ENCODE data around the gene PPP1R12B. TPM values are rescaled to one million over a fixed set of nuclear protein-coding genes. Genes with fewer than 3 reads are reported as not detected.

PPP1R12B gene
- total RNA-seq, 4 donors from 2014 or later, result 38.8 to 127 (median 85.9) TPM

DNA sequence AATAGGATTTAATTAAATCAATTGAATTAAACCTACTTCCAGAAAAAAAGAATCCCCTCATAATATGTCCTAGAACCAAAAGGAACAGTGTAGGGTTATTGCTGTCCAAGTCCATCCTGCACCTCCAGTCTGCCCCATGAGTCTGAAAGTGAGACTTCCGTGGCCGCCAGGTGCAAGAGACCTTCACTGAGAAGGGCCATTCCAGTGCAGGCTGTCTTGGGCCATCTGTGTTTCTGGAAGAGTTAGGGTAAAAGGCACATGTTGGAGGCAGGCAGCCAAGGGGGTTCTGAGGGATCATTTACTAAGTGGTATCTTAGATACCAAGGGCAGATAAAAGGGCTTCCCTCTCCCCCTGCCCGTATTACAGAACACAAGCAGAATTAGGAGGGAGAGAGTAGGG, 37.8 kb upstream of the PPP1R12B start:
- TF ChIP-seq, protein P1, sequence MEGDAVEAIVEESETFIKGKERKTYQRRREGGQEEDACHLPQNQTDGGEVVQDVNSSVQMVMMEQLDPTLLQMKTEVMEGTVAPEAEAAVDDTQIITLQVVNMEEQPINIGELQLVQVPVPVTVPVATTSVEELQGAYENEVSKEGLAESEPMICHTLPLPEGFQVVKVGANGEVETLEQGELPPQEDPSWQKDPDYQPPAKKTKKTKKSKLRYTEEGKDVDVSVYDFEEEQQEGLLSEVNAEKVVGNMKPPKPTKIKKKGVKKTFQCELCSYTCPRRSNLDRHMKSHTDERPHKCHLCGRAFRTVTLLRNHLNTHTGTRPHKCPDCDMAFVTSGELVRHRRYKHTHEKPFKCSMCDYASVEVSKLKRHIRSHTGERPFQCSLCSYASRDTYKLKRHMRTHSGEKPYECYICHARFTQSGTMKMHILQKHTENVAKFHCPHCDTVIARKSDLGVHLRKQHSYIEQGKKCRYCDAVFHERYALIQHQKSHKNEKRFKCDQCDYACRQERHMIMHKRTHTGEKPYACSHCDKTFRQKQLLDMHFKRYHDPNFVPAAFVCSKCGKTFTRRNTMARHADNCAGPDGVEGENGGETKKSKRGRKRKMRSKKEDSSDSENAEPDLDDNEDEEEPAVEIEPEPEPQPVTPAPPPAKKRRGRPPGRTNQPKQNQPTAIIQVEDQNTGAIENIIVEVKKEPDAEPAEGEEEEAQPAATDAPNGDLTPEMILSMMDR (IDR thresholded peaks at IDR 0.05; ENCODE audit: low read depth), result no peak

DNA sequence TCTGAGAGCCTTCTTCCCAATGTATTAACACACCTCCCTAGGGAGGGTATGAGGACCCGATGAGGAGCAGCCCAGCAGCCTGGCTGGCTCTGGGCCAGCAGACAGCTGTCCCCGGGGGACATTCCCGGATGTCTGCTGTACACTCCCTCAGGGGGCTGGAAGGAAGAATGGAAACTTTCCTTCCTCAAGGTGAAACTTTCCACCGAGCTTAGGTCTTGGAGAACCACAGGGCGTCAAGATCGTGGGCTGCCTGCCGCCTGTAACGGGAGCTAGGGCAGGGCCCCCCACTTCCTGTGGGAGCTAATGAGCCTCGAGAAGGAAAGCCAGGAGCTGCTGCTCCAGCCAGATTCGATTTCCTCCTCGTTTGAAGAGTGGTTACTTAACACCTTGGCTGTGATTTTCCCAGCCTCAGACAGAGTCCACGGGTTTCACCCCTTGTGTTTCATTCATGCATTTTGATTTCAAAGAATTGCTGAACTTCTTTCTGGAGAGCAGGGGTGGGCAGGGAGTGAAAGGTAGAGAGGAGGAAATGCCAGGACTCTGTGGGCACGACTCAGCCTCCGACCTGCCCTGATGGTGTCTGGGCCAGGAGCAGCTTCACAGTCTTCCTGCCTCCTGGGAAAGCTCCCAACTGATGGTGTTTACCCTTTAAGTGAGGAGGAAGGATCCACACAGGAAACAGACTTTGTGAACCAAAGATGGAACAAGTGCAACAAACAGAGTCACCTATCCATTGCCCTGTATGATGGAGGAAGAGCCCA, 36.4 kb upstream of the PPP1R12B start:
- TF ChIP-seq, protein P1 (IDR thresholded peaks at IDR 0.05; ENCODE audit: low read depth), result no peak

DNA sequence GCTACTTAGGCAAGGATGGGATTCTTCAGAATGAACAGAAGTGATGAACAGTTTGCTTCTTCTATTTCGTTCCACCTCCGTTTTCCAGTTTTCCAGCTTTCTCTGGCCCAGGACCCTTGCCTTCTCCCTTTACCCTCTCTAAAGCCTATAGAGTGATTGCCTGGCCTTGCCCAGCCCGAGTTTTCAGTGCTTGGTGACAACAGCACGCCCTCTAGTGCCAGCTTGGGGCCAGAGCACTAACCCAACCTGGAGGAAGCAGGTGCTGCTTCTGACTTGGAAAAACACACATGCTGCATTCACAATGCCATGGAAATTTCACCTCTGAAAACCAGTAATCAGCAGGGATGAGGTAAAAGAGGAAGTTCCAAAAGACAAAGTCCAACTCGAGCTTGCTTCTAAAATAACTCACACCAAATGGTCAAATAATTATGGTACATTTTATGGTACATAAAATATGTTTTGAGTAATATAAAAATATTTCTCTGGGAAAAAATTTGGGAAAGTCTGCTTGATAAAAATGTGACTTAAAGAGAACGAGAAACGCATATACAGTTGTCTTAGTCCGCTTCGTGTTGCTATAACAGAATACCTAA, 32.8 kb upstream of the PPP1R12B start:
- TF ChIP-seq, protein P1 (IDR thresholded peaks at IDR 0.05; ENCODE audit: low read depth), result no peak

DNA sequence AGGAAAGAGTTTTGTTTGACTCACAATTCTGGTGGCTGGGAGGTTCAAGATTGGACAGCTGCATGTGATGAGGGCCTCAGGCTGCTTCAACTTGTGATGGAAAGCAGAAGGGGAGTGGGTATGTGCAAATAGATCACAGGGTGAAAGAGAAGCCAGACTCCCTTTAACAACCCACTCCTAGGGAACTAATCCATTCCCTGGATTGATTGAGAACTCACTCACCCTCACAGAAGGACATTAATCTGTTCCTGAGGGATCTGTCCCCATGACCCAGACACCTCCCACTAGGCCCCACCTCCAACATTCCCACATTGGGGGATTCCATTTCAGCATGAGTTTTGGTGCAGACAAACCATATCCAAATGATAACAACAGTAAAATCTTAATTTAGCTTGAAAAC, 32.3 kb upstream of the PPP1R12B start:
- TF ChIP-seq, protein P1 (IDR thresholded peaks at IDR 0.05; ENCODE audit: low read depth), result no peak

DNA sequence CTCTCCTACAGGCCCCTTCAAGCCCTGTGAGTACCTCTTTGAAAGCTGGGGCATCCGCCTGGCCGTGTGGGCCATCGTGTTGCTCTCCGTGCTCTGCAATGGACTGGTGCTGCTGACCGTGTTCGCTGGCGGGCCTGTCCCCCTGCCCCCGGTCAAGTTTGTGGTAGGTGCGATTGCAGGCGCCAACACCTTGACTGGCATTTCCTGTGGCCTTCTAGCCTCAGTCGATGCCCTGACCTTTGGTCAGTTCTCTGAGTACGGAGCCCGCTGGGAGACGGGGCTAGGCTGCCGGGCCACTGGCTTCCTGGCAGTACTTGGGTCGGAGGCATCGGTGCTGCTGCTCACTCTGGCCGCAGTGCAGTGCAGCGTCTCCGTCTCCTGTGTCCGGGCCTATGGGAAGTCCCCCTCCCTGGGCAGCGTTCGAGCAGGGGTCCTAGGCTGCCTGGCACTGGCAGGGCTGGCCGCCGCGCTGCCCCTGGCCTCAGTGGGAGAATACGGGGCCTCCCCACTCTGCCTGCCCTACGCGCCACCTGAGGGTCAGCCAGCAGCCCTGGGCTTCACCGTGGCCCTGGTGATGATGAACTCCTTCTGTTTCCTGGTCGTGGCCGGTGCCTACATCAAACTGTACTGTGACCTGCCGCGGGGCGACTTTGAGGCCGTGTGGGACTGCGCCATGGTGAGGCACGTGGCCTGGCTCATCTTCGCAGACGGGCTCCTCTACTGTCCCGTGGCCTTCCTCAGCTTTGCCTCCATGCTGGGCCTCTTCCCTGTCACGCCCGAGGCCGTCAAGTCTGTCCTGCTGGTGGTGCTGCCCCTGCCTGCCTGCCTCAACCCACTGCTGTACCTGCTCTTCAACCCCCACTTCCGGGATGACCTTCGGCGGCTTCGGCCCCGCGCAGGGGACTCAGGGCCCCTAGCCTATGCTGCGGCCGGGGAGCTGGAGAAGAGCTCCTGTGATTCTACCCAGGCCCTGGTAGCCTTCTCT, 30.3 kb upstream of the PPP1R12B start:
- TF ChIP-seq, protein P1 (IDR thresholded peaks at IDR 0.05; ENCODE audit: low read depth), result no peak

DNA sequence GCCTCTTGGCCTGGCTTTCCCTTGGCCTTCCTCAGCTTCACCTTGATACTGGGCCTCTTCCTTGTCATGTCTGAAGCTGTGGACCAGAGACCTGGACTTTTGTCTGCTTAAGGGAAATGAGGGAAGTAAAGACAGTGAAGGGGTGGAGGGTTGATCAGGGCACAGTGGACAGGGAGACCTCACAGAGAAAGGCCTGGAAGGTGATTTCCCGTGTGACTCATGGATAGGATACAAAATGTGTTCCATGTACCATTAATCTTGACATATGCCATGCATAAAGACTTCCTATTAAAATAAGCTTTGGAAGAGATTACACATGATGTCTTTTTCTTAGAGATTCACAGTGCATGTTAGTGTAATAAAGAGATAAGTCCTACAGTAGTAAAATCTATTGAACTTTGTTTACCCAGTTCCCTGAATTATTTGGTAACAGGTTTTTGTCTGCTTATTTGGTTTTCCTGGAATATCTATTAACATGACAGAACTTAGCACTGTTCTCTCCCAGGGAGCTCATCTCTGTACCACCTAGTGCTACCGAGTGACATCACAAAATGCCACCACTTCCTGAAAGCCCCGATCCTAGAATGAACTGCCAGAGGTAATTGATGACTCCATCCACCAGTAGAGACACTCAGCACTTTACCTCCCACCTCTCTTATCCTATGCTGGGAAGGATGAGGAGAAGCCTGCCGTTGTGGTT, 29.0 kb upstream of the PPP1R12B start:
- TF ChIP-seq, protein P1 (IDR thresholded peaks at IDR 0.05; ENCODE audit: low read depth), result no peak

Data from subcutaneous adipose tissue (tissue), 4 donors.